Stimulated activated CD4-positive, alpha-beta T cell treated with anti-CD3 and anti-CD28 coated beads, Interleukin-12 subunit alpha, Interleukin-12 subunit beta, amount 100 ng/mL, for 4 hours (primary cell): Measurements from ENCODE around the gene NEK2.
"Not testable (repeated sequence)": the region's sequence is repeated elsewhere in the genome, so short reads cannot be mapped to it uniquely, and the experiment has no call there.

Source experiments
- DNase-seq: peaks from one replicate; pipeline ENCODE4 v3.0.0-alpha.2; 2020

The NEK2 gene

DNA sequence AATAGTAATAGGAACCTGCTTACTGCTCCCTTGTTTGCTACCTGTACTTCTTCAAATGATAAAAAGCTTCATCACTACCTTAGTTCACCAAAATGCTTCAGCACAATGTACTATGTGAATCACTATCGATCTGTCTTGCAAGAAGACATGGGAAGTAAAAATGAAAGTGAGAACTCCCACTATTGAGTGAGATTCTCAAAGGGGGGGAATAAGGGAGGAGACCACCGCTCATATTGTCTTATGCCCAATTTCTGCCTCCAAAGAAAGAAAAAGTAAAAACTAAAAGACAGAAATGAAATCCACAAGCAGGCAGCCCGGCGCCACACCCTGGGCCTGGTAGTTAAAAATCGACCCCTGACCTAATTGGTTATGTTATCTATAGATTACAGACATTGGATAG is 18.5 kb upstream of the NEK2 start:
- not testable (repeated sequence) for DNase-seq

DNA sequence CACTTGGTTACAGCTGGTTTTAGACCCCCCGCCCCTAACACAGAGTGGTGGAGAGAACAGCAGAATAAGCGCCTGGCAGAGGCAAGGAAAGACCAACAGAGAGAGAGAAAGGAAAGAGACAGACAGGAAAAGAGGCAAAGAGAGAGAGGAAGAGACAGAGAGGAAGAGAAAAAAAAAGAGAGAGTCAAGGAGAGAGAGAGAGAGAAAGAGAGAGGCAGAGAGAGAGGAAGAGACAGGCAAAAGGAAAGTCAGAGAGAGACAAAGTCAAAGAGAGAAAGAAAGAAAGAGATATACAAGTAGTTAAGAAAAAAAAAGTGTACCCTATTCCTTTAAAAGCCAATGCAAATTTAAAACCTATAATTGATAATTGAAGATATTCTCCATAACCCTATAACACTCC is 13.0 kb upstream of the NEK2 start:
- DNase-seq = no peak

DNA sequence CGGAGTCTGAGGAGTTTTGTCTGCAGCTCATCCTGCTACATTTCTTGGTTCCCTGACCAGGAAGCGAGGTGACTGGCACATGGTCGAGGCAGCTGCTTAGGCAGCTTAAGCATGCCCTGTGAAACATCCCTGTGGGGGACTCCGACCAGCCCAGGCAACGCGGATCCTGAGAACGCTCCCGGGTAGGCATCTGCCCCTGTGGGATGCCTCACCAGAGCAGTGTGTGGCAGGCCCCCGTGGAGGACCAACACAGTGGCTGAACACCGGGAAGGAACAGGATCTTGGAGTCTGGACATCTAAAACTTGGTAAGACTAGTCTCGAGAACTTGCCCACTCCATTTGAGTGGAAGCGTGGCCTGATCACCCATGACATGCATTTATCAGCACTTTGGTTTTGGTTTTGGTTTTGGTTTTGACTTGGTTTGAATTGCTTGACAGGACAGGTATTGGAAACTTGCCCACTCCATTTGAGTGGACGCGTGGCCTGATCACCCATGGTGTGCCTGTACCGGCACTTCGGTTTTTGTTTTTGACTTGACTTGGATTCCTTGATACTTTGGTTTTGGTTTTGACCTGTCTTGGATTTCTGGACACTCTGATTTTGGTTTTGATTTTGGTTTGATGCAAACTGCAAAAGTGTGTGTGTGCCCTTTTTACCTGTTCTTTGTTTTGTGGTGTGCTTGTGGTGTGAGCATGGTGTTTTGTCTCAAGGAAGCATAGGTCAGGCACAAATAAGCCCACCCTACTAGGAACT is 12.2 kb upstream of the NEK2 start:
- no peak for DNase-seq

DNA sequence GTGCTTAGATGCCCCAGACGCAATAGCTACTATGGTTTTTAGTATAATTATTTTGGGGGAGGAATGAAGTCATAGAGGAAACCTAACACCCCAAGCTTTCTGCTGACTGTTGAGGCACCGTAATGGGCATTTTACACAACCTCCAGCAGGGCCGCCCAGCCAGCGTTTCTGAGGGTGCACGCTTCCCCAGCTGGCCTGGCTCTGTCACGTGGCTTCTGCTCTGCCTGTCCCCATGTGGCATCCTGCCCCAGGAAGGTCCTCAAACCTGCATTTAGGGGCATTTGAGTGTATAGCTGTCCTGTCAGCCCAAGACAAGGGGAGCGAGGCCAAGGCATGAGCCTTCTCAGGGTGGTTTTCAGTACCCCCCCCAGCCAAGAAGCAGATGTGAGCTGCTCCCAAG is 10.4 kb upstream of the NEK2 start:
- DNase-seq = no peak

- no peak for DNase-seq
These were observed 9.4 kb upstream of the NEK2 start for GRCh38 chr1:211684791-211685190.

DNA sequence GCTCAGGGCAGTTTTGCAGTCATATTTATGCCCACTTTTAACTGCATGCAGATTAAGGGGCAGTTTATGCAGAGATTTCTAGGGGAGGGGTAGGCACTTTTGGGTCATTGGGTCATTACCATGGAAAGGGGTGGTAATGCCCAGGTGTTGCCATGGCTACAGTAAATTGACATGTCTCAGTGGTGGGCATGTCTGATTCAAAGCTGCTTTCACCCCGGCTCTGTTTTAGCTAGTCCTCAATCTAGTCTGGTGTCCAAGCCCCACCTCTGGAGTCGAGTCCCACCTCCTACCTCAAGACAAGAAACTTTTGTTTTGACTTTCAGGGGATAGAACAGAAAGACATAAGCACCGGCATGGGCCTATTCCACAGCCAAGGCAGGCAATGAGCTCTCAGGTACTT is 8.9 kb upstream of the NEK2 start:
- DNase-seq = no peak

DNA sequence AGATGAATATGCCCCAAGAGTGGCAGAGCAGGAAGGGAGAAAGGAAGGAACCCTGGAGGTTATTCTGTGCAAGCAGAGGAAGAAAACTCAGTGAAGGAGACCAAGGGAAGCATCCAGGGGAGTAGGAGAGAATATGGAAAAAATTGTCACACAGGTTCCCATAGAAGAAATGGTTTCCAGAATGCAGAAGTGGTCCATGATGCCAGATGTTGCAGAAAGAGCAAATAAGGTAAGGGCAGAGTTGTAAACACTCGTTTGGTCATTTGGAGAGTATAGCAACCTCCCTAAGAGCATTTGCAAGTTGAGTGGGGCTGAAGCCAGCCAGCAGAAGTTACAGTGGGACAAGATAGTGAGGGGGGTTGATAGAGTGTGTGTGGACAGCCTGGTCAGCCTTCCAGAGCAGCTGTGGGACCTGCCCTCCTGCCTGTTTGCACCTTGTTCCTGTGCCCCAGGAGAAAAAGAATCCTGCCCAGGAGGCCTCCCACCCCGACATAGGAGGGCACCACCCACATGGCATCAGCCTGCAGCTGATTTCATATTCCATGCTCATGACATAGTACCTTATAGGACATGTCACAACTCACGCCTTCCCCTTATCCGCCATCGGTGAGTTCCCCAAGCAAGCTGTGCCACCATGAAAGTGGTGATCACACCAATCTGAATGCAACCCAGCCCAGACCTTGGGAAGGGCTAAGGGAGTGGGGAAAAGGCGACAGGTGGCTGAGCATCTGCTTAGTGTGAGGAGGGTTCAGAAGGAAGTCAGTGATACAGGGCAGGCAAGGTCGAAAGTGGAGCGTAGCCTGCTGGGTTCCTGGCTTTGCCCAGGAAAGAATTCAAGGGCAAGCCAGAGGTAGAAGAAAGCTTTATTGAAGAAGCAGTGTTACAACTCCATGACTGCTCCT is 8.2 kb upstream of the NEK2 start:
- no peak for DNase-seq

GRCh38 chr1:211682186-211682585 is 6.8 kb upstream of the NEK2 start:
- DNase-seq = not testable (repeated sequence)

GRCh38 chr1:211680752-211681327 is 5.4 kb upstream of the NEK2 start:
- DNase-seq = peak; percentile 61

GRCh38 chr1:211677659-211678058 is 2.2 kb upstream of the NEK2 start:
- DNase-seq = no peak

DNA sequence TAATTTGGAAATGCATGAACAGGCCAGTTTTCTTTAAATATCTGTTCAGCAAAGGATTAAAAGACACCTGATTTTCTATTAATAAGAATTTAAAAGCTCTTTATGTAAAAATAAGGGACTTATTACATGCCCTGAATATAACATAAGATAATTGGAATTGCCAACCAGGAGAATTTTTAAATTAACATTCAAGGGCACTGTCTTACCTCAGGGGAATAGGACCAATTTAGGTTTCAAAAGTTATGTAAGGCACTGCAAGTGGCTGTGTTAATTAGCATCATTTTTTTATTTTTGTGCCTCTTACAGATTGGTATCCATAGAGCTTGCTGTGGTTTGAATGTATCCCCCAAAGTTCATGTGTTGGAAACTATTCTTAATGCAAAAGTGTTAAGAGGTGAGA is 1.3 kb upstream of the NEK2 start:
- no peak for DNase-seq

DNA sequence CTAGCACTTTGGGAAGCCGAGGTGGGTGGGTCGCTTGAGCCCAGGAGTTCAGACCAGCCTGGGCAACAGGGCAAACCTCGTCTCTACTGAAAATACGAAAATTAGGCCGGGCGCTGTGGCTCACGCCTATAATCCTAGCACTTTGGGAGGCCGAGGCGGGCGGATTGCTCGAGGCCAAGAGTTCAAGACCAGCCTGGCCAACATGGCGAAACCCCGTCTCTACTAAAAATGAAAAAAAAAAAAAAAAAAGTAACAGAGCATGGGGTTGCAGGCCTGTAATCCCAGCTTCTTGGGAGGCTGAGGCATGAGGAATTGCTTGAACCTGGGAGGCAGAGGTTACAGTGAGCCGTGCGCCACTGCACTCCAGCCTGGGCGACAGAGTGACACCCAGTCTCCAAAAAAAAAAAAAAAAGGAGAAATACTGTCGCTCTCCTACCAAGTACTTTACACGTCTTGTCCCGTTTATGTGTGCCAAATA is 724 bp upstream of the NEK2 start:
- no peak for DNase-seq

- no peak for DNase-seq
These were observed 8.3 kb downstream of the NEK2 start for GRCh38 chr1:211667065-211667617.

- DNase-seq = no peak
These were observed 14.7 kb downstream of the NEK2 start for GRCh38 chr1:211660718-211661222.

GRCh38 chr1:211656728-211657127 is 18.7 kb downstream of the NEK2 start:
- no peak for DNase-seq

DNA sequence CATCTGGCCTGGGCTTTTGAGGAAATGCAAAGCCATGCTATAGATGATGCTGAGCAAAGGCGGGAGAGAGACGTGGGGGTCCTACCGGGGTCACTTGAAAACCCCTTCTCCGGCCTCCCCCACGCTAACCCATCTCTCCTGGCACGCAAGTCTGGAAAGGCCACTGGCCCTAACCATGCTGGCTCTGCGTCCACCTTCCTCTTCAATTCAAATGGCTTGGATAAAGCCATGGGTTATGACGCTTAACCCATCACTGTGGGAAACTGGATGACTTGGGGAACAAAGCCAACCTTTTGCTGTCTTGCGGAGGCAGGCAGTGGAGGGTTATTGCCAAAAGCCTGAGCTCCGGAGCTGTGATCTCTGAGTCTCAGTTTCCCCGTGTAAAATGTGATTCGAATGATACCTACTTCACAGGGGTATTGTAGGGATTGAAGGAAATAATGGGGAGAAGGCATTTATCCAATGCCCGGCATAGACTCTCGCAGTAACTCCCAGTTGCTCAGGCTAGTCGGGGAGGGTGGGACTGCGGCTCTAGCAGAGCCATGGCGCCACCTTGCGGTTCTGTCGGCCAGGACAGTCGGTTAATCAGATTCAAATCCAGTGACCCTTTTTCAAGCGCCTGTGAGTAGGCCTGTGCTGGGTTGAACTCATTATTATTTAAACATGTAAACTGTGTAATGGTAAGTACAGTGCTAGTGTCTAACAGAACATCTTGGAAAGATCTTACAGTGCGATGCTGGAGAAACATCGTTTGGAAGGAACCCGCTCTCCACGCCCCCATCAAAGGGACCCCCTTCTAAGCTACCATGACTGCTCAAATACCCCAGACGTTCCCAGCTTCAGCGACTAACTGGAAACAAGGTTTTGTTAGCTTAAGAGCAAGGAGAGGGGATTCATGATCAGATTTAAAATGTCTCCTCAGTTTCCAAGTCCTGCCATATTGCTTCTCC is 20.3 kb downstream of the NEK2 start:
- DNase-seq = peak; percentile 81

DNA sequence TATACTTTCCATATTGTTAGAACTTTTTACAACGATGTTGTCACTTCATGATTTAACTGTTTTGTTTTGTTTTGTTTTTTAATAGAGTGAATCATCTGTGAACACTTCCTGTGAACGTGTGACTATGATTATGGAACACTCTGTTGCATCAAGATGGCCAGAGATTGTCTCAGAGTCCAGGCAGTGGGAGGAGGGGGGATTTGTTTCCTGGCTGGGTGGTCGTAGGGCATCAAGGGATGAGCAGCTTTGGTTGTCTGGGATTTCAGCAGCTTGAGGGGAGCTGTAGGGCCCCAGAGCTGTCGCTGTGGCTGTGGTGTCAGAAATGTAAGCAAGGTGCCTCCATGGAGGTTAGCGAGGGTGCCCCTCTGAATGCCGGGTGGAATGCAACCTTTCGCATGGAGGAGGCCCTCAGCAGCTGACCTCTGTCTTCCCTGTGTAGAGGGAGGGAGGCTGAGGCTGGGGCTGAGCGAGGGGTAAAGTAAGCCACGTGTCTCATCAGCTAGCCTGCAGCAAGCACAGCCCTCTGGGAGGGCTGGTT is 21.4 kb downstream of the NEK2 start:
- no peak for DNase-seq

- DNase-seq = no peak
These were observed 22.1 kb downstream of the NEK2 start for GRCh38 chr1:211653293-211653692.

GRCh38 chr1:211652371-211652770 is 23.1 kb downstream of the NEK2 start:
- DNase-seq = no peak

DNA sequence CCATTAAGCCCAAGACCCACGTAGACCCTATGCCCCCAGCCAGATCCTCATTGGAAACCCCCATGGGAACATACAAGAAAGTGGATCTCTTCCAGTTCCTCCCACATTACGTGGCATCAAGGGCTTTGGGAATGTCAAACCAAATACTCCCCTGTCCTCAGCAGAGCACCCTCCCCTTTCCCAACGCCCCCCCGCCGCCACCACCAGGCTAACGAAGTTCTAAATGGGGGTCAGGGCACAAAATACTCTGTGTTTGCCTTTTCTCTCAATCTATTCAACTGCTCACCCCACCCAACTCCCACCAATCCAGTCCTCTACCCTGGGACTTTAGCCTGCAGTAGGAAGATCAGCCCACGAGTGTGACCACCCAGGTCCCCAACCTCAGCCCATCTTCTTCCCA is 24.5 kb downstream of the NEK2 start:
- DNase-seq = no peak
